ENCODE measurements around the gene FAAP24.
"Not testable (repeated sequence)": the region's sequence is repeated elsewhere in the genome, so short reads cannot be mapped to it uniquely, and the experiment has no call there.

FAAP24 gene, protein sequence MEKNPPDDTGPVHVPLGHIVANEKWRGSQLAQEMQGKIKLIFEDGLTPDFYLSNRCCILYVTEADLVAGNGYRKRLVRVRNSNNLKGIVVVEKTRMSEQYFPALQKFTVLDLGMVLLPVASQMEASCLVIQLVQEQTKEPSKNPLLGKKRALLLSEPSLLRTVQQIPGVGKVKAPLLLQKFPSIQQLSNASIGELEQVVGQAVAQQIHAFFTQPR

DNA sequence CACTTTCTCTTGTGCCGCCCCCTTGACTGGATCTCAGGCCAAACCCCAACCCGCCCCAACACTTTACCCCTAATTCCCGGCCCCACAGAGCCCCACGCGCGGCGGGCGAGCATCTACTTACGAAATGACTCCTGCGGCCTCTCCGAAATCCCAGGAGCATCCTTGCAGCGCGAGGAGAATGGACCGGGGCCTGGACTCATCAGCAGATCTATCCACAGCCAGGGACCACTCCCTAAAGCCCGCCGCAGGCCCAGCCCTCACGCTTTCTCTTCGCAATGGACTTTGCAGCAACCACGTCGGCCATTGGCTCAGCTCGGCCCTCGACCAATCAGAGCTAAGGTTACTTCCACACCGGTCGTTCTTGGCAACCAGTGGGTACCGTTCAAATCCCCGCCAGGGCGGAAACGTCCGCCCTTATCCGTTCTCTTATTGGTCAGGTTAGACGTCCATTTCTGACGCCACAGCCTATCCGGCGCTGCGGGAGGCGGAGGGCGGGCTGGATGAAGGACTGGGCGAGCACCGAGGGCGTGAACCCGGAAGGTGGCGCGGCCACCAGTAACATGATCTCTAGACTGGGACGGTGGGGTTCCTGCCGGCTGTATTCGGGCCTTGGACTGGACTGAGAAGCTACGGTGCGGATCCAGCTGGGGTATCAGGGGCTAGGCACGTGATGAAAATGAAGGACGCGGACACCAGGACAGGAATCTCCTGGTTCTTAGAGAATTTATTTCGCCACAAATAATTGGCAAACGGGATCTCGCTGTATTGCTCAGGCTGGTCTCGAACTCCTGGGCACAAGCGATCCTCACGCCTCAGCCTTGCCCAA, at the start of gene FAAP24, which contains the start of gene CEP89:
Gene FAAP24, plus strand, starts transcription at position 528 of the 826 bp plus-strand sequence. CDS start 955 bp downstream, outside the sequence.
Gene CEP89, minus strand, starts transcription at position 244 of the 826 bp plus-strand sequence. Its CDS starts 84 bp downstream, at position 160.
- DNase-seq: peak; percentile 98

DNA sequence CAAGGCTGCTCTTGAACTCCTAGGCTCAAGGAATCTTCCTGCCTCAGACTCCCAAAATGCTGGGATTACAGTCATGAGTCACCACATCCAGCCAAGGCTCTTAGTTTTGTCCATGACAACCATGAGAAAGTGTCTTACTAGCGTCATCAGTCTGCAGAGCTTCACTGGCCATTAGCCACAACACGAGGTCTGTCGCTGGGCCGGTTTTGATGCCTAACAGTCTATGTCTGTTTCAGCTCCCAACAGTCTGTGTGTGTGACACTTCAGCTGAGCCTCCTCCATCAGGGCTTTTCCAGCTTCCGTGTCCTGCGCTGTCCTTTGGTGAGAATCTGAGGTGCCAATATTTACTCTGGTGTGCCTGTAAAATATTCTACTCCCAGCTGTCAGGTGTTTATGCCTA, 47.8 kb upstream of the FAAP24 start:
- DNase-seq: no peak

DNA sequence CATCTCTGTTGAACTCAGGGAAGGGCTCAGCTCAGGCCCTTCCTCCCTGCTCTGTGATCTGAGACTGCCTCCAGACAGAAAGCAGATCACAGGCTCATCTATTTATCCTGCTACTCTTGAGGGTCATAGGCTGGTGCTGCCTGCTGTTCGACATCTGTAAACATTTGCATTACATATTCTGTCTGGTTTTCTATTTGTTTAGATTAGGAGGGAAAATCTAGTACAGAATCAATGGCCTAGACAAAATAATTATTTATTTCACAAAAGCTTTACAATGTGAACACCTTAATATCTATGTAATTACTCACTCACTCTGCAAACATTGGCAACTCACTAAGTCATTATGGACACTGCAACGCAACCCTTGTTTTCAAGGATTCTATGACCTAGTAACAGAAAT, 43.2 kb upstream of the FAAP24 start:
- DNase-seq: no peak

DNA sequence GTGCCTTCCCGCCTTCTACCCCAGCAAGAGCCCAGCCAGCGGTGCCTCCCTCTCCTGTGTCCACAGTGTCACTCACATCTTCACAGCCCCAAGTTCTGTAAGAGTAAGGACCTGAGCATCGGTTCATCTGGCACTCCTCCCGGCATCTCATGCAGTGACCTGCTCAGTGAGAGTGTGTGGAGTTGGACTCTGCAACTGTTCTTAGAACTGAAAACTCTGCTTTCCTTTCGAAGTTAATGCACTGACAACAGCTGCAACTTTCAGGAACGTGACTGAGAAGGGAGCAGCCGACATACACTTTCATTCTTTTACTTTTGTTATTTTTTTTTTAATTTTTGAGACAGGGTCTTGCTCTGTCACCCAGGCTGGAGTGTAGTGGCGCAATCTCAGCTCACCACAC, 41.5 kb upstream of the FAAP24 start:
- no peak for DNase-seq

DNA sequence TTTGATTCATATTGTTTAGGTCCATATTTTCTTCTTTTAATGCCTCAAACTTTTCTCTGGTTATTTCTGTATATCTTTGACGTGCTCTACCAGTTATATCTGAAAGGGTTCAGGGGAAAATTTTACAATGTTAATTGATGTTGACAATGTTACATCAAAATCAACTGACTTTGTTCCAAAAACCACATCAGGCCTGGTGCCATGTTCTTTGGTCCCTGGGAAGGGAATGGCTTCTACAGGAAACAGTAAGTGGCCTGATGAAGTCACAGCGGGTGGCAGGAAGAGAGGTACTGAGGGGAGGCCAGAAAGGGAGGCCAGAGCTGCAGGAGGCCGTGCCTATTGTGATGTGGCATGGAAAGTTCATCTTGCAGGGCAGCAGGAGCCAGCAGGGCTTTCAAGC, 38.5 kb upstream of the FAAP24 start:
- no peak for DNase-seq

DNA sequence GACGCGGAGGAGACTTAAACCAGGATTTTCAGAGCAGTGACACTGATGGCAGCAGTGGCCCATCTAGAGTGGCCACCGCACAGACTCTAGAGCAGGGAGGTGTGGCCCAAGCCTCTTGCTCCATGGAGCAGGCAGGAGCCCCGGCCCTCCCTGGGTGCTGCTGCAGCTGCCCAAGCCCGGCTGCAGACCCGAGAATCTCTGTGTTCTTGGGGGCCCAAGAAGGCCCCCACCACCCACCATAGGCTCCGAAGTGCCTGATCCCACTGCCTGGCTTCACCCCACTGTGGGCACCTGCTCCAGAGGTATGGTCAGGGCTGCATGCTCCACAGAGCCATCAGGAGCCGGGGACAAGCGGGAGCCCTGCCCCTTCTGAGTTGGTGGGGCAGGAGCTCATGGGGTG, 36.4 kb upstream of the FAAP24 start:
- no peak for DNase-seq

DNA sequence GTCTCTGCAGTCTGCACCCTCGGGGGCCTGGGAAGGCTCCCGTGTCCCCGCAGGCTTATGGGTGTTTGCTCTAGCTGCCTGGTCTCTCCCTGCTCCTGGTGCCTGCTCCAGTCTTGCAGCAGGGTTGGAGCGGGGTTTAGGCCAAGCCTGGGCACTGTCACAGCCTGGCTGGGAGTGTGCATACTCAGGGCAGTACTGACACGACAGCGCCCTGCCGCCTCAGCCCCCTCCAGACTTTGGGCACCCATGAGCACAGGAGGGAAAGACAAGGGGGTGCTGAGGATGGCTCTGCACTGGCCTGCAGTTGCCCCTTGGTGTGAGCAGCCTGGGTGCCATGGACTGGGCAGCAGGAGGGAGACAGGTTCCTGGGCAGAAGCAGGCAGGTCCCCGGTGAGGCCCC, 36.0 kb upstream of the FAAP24 start:
- no peak for DNase-seq

DNA sequence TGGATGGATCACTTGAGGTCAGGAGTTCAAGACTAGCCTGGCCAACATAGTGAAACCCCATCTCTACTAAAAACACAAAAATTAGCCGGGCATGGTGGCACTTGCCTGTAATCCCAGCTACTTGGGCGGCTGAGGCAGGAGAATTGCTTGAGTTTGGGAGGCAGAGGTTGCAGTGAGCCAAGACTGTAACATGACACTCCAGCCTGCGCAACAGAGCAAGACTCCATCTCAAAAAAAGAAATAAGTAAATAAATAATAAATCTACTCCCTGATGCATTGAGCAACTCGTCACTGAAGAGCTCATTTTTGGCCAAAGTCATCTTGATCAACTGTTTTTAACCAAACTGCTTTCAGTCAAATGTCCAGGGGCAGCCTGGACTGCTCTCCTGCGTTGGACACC, 30.8 kb upstream of the FAAP24 start:
- DNase-seq: not testable (repeated sequence)

DNA sequence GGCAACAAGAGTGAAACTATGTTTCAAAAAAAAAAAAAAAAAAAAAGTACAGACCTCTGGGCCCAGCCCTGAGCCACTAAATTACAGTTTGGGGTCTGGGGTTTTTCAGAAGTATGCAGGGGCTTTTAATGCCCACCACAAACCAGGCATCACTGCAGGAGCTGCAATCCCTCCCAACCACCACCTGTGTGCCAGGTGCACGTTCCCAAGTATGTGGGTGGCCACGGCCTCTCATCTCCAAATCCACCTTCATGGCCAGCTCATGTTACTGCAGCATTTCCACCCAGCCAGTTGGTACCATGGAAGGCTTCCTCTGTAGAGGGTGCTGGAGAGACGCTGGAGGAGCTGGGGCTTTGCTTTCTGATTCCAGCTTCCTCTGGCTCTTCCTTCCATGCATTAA, 26.8 kb upstream of the FAAP24 start:
- no peak for DNase-seq

DNA sequence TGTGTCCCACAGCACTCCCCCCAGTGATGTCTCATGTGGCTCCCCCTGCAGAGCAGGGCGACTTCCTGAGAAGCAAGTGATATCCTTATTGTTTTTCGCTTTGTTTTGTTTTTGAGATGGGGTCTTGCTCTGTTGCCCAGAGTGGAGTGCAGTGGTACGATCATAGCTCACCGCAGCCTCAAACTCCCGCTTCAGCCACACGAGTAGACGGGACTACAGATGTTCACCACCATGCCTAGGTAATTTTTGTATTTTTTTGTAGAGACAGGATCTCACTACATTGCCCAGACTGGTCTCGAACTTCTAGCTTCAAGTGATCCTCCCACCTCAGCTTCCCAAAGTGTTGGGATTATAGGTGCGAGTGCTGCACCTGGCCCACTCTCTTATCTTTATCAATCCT, 5.3 kb upstream of the FAAP24 start:
- no peak for DNase-seq

DNA sequence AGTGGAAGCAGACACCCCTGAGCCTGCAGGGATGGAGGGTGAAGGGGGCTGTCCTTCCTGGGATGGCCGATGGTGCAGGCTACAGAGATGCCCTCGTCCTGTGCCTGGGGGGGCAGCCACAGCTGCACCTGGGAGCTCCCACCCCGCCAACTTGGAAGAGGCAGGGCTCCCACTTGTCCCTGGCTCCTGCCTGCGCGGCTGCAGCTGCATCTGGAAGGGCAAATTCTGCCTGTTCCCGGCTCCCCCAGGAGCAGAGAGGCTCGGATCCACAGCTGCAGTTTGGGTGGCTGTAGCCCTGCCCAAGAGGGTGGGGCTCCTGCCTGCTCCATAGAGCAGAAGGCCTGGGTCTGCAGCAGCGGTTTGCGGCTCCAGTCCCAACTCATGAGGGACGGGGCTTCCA, 2.5 kb upstream of the FAAP24 start:
- no peak for DNase-seq

DNA sequence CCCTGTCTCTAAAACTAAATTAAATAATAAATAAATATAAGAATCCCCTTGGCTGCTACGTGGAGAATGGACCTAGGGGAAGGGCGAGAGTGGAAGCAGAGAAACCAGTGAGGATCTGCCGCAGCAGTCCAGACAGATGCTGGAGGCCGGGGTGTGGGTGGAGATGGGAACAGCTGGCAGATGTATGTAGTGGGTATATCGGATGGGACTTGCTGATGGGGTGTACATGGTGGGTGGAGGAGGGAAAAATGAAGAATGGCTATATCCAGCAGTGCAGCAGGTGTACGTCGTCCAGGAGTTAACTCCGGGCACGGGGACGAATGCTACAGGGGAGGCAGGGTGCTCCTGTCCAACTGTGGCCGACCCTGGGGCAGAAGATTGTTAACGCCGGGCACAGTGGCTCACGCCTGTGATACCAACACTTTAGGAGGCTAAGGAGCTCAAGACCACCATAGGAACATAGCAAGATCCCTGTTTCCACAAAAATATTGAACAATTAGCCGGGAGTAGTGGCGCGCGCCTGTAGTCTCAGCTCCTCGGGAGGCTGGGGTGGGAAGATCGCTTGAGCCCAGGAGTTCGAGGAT, 938 bp upstream of the FAAP24 start:
- DNase-seq: no peak

DNA sequence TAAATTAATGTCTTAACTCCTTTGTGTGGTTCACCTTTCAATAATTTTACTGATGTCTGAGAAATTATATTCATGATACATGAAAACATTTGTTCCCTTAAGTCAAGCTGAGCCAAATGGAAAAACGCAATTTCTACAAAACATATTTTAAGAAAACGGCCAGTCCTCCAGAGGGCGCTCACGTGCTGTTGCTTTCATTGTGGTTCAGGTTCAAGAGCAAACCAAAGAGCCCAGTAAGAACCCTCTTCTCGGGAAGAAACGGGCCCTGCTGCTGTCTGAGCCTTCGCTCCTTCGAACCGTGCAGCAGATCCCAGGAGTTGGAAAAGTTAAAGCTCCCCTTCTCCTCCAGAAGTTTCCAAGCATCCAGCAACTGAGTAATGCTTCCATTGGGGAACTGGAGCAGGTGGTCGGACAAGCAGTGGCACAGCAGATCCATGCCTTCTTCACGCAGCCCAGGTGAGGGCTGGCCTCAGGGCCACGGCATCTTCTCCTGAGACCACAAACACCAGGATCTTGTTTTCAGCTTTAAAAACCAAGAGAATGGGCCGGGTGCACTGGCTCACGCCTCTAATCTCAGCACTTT, 4.3 kb downstream of the FAAP24 start:
- peak; percentile 82 for DNase-seq

DNA sequence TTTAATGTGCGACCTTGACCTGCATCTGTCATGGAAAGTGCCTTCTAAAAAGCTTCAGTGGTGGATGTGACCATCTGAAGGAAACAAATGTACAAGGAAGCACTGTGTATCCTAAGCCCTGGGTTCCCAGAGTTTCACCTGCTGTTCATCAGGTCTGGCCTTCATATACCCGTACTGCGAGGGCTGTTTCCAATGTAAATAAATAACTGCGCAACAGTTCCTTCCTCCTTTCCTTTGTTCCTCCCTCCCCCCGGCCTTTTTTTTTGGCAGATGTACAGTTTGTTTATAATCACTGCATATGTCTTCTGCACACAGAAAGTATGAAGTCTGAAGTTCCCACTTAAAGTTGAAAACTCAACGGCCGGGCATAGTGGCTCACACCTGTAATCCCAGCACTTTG, 5.2 kb downstream of the FAAP24 start:
- DNase-seq: no peak

DNA sequence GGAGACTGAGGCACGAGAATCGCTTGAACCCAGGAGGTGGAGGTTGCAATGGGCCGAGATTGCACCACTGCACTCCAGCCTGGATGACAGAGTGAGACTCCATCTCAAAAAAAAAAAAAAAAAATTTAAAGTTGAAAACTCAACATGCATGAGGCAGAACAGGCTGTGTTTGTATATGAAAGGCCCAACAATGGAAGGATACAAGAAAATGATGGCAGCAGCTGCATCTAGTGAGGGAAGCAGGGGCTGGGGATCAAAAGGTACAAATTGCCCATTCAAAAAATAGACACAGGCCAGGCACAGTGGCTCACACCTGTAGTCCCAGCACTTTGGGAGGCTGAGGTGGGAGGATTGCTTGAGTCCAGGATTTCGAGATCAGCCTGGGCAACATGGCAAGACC, 5.8 kb downstream of the FAAP24 start:
- DNase-seq: not testable (repeated sequence)

DNA sequence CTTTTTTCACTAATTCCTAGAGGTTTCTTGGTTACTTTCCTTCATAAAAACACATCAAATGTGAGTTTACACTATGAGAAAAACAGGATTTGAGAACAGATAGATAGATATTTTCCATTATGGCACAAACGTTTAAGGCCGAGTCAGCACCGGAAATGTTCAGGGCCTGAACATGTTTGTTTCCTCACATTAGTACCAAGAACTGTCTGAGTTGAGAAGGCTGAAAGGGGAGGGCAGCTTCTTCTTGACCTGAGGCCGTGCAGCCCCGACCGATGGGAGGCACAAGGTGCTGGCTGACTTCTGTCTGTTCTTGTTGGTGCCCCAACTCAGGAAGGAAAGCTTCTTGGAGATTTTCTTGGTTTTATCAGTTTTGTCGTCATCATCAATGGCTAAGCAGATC, 7.8 kb downstream of the FAAP24 start:
- not testable (repeated sequence) for DNase-seq

DNA sequence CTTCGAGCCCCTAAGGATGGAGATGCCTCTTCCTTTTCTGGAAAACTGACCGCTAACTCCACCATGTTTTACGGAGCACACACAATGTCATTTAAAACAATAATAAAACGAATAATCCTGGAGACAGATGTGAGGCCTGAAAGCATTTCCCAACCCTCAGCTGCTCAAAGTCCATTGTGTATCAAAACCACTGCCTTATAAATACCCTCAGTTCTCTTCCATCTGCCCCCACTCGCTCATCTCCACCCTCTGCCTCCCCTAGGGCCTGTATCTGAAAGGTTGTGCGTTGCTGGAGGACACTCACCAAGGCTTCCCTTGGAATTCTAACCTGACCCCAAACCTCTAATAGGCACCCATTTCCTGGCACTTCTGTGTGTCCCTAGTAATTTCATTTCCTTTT, 10.4 kb downstream of the FAAP24 start:
- not testable (repeated sequence) for DNase-seq

DNA sequence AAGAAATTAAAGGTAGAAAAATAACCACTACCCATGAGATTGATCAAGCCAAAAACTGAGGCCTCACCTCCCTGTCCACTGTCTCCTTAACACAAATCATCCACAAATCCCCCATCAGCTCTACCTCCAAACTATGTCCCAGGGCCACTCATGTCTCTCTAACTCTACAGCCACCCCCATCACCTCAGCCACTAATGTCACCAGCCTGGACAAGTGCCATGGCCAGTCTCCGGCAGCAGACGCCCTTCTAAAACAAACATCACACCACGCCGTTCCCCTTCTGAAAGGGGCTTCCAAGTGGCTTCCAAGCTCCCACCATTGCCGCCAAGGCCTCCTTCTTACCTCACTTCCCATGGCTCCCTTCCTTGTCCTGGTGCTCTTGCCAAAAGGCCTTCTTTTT, 16.2 kb downstream of the FAAP24 start:
- not testable (repeated sequence) for DNase-seq

DNA sequence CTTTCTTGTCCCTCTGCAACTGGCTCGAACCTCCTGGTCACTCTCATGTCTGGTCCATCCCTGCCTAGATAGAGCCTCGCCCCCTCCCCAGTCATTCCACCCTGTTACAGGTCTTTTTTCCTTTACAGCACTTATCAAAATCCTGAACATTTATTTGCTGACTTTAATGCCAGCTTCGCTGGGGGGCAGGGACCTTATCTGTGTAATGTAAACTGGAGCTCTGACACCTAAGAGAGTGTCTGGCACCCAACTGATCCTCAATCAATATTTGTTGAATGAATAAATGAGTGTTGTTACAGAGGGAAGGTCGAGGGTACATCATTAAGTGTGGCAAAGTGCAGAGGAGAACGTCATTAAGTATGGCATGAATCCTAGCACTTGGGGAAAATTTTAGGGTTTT, 16.7 kb downstream of the FAAP24 start:
- no peak for DNase-seq

DNA sequence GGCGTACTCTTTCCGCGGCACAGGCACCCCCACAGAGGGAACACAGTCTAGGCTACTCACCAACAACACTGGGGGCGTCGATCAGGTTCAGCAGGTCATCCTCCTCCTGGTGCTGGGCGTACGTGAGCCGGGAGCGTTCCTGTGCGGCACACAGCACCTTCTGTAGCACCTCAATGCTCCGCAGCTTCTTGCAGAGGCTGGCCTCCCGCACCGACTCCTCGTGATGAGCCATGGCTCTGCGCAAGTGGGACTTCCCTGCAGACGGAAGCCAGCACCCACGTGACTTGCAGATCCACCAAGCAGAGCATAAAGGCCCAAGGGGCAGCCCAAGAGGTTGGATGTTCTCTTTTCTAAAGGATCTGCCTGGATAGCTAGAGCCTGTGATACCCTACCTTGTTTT, 23.9 kb downstream of the FAAP24 start:
- DNase-seq: not testable (repeated sequence)

DNA sequence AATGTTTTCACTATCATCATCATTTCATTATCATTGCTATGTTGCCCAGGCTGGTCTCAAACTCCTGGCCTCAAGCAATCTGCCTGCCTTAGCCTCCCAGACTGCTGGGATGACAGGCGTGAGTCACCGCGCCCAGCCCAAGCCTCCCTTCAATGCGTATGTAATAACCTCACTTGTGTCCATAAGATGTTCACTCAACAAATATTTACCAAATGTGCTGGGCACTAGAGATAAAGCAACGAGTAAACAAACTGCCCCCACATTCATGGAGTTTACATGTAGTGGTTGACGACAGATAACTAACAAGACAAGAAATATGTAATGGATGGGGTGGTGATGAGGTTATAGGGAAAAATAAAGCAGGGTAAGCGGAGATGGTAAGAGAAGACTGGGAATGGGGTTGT, 25.0 kb downstream of the FAAP24 start:
- DNase-seq: not testable (repeated sequence)

DNA sequence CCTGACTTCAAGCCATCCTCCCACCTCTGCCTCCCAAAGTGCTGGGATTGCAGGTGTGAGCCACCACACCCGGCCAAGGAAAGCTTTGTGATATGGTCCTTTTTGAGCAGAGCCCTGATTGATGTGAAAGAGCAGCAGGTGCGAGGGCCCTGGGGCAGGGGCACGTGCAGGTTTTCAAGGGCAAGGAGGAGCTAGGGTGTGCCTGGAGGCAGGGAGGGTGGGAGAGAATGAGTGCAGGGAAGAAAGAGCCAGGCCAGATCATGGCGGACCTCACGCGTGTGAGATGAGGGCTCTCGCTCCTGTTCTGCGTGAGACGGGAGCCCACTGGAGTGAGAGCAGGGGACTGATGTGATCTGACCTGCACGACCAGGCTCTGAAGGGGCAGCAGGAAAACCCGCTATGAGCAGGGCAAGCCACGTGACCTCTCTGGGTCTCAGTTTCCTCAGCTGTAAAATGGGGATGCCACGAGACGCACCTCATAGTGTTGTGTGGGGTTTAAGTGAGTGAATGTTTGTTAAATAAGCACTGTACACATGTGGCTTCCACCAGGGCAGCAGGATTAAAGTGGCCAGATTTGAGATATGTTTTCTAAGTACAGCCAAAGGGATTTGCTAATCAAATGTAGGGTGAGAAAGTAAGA, 25.8 kb downstream of the FAAP24 start:
- DNase-seq: no peak

DNA sequence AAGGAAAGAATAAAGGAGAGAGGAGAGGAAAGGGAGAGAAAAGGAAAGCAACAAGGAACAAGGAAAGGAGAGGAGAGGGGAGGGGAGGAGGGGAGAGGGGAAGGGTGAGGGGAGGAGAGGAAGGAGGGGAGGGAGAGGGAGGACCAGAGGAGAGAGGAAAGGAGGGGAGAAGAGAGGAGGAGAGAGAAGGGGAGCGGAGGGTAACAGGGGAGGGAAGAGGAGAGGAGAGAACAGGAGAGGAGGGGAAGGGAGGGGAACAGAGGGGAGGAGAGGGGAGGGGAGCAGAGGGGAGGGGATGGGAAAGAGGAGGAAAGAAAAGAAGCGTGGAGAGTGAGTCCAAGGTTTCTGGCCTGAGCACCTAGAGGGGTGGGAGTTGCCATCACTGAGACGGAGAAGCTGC, 26.7 kb downstream of the FAAP24 start:
- DNase-seq: no peak
